ENCODE results near the gene NUMB. TPM values are rescaled to one million over a fixed set of nuclear protein-coding genes. Genes with fewer than 3 reads are reported as not detected.

The NUMB gene
- total RNA-seq, 1 experiment from 2014 or later: 22.2 TPM

- Histone ChIP-seq H4K20me1 (ENCODE audit: low read length) (no peaks in the 10 kb centered on the region), H3K27me3 (ENCODE audit: low read length) (no peaks in the 10 kb centered on the region), H3K4me1 (ENCODE audit: insufficient read depth, low read length) (no peaks in the 10 kb centered on the region), H3K36me3 (ENCODE audit: low read depth, low read length) (no peaks in the 10 kb centered on the region), H2AFZ (ENCODE audit: low read length) (no peak overlapping the region), H3K9me3 (ENCODE audit: low read length) (no peaks in the 10 kb centered on the region), H3K4me2 (ENCODE audit: low read length) (no peak overlapping the region), H3K9ac (ENCODE audit: low read length) (no peak overlapping the region), H3K4me3 (ENCODE audit: low read length) (no peak overlapping the region), H3F3A (ENCODE audit: low read length, unreplicated experiment) (no peaks in the 10 kb centered on the region), H3K27ac (ENCODE audit: low read length) (no peak overlapping the region), H3K79me2 (ENCODE audit: low read length) (no peaks in the 10 kb centered on the region), H3K9me2 (replicated peaks; ENCODE audit: low read length) (no peaks in the 10 kb centered on the region)
- intact Hi-C loops (cut with micrococcal nuclease): no loop called here
- no TSS peak for BruUV-seq (replicated peaks)
- ChIA-PET CTCF (no interaction called here), POLR2A (ENCODE audit: unreplicated experiment) (interaction anchor here (0.6 kb wide), 1 partner anchor 228 kb away, joined by 3 read pairs; no protein-coding TSS in a partner anchor)
- DNase-seq: no peak
- no peak for TF ChIP-seq EZH2 (IDR thresholded peaks at IDR 0.05; ENCODE audit: low read length, unreplicated experiment)
- no peak for TF ChIP-seq EZH2phosphoT487 (IDR thresholded peaks at IDR 0.05; ENCODE audit: borderline replicate concordance, low read length)
- TF ChIP-seq CTCF (conservative IDR thresholded peaks at IDR 0.05; ENCODE audit: low read depth, low read length): no peak
- ATAC-seq: no peak
Observed at GRCh38 chr14:73258845-73259611, 199.3 kb downstream of the NUMB start.

- Histone ChIP-seq H3K9me3 (ENCODE audit: low read length) (no peaks in the 10 kb centered on the region), H3K4me3 (ENCODE audit: low read length) (no peak overlapping the region), H3K36me3 (ENCODE audit: low read depth, low read length) (no peaks in the 10 kb centered on the region), H3F3A (ENCODE audit: low read length, unreplicated experiment) (no peaks in the 10 kb centered on the region), H3K79me2 (ENCODE audit: low read length) (no peaks in the 10 kb centered on the region), H3K9me2 (replicated peaks; ENCODE audit: low read length) (no peaks in the 10 kb centered on the region), H3K9ac (ENCODE audit: low read length) (no peak overlapping the region), H4K20me1 (ENCODE audit: low read length) (no peaks in the 10 kb centered on the region), H3K4me2 (ENCODE audit: low read length) (no peak overlapping the region), H3K27ac (ENCODE audit: low read length) (no peak overlapping the region), H2AFZ (ENCODE audit: low read length) (no peak overlapping the region), H3K4me1 (ENCODE audit: insufficient read depth, low read length) (no peaks in the 10 kb centered on the region), H3K27me3 (ENCODE audit: low read length) (no peaks in the 10 kb centered on the region)
- intact Hi-C loops (cut with micrococcal nuclease): no loop called here
- ChIA-PET POLR2A (ENCODE audit: unreplicated experiment) (no interaction called here), CTCF (no interaction called here)
- no peak for TF ChIP-seq CTCF (conservative IDR thresholded peaks at IDR 0.05; ENCODE audit: low read depth, low read length)
- no peak for TF ChIP-seq EZH2phosphoT487 (IDR thresholded peaks at IDR 0.05; ENCODE audit: borderline replicate concordance, low read length)
- no peak for TF ChIP-seq EZH2 (IDR thresholded peaks at IDR 0.05; ENCODE audit: low read length, unreplicated experiment)
- BruUV-seq (replicated peaks): no TSS peak
- ATAC-seq: no peak
- no peak for DNase-seq
Observed at GRCh38 chr14:73258076-73258475, 200.3 kb downstream of the NUMB start.

- no peak for DNase-seq
- TF ChIP-seq CTCF (conservative IDR thresholded peaks at IDR 0.05; ENCODE audit: low read depth, low read length) (no peak), EZH2 (IDR thresholded peaks at IDR 0.05; ENCODE audit: low read length, unreplicated experiment) (no peak), EZH2phosphoT487 (IDR thresholded peaks at IDR 0.05; ENCODE audit: borderline replicate concordance, low read length) (no peak)
- POLR2A ChIA-PET (ENCODE audit: unreplicated experiment): interaction anchor here (0.6 kb wide), 2 partner anchors 34 to 229 kb away, joined by 3 to 4 read pairs; partner anchors contain the start of gene ZFYVE1
- Histone ChIP-seq H3K9ac (ENCODE audit: low read length) (no peak overlapping the region), H4K20me1 (ENCODE audit: low read length) (no peaks in the 10 kb centered on the region), H3K9me2 (replicated peaks; ENCODE audit: low read length) (no peaks in the 10 kb centered on the region), H3K4me2 (ENCODE audit: low read length) (no peak overlapping the region), H3K4me1 (ENCODE audit: insufficient read depth, low read length) (no peaks in the 10 kb centered on the region), H3K9me3 (ENCODE audit: low read length) (no peaks in the 10 kb centered on the region), H2AFZ (ENCODE audit: low read length) (no peak overlapping the region), H3K79me2 (ENCODE audit: low read length) (no peaks in the 10 kb centered on the region), H3K36me3 (ENCODE audit: low read depth, low read length) (no peaks in the 10 kb centered on the region), H3K4me3 (ENCODE audit: low read length) (no peak overlapping the region), H3F3A (ENCODE audit: low read length, unreplicated experiment) (no peaks in the 10 kb centered on the region), H3K27ac (ENCODE audit: low read length) (no peak overlapping the region), H3K27me3 (ENCODE audit: low read length) (no peaks in the 10 kb centered on the region)
- BruUV-seq (replicated peaks): no TSS peak
- intact Hi-C loops (cut with micrococcal nuclease): no loop called here
- ATAC-seq: no peak
- CTCF ChIA-PET: no interaction called here
Observed at GRCh38 chr14:73255693-73256225, 202.6 kb downstream of the NUMB start.
